Measurements from ENCODE around the gene SMIM5. TPM values are rescaled to one million over a fixed set of nuclear protein-coding genes. Genes with fewer than 3 reads are reported as not detected.

Gene SMIM5
- total RNA-seq, 4 donors from 2014 or later = 17.3 to 41.1 (median 25.0) TPM

DNA sequence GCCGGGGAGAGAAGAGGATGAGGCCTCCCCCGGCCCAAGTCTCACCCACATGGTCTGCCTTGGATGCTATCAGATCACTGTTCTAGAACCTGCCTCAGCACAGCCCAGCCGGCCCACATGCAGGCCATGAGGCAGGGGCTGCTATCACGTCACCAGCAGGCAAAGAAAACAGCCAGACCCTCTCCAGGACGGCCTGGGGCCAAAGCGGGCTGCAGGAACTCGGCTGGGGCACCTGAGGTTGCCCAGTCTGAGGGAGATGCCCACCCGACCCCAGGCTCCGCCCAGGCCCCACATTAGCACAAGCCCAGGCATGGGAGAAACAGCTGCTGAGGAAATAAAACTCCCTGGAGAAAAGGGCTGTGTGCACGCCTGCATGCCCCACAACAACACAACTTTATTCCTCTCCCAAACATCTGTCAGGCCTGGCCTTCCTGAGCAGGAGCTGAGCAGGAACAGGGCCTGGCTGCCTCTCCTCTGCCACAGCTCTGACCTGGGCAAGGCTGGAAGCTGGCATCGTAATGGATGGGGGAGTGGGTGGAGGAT is 6.7 kb upstream of the SMIM5 start:
- no peak for DNase-seq (ENCODE audit: low spot score in 2 of 2)
- 65 to 66% methylated on average over 11 of the region's 11 CpGs for WGBS, 2 donors
- H3K9me3 ChIP-seq = no peaks in the 10 kb centered on the region
- no peak overlapping the region for H3K27ac ChIP-seq
- TF ChIP-seq EP300 (IDR thresholded peaks at IDR 0.05) (no peak), POLR2A (IDR thresholded peaks at IDR 0.05) (no peak), CTCF (IDR thresholded peaks at IDR 0.05) (no peak)
- peaks cover 0 to 1% (median under 1%) of the 10 kb centered on the region in 4 donors for H3K4me1 ChIP-seq
- no peak overlapping the region for H3K4me3 ChIP-seq
- peaks cover 0 to 98% (median 12%) of the 10 kb centered on the region in 3 donors for H3K36me3 ChIP-seq
- no peaks in the 10 kb centered on the region for H3K27me3 ChIP-seq

- TF ChIP-seq POLR2A (IDR thresholded peaks at IDR 0.05) = no peak
- no peak for TF ChIP-seq EP300 (IDR thresholded peaks at IDR 0.05)
- TF ChIP-seq CTCF (IDR thresholded peaks at IDR 0.05) = no peak
- peaks cover 0 to 92% (median 12%) of the 10 kb centered on the region in 3 donors for H3K36me3 ChIP-seq
- H3K4me3 ChIP-seq = no peak overlapping the region
- no peaks in the 10 kb centered on the region for H3K27me3 ChIP-seq
- 88 to 90% methylated on average over 10 of the region's 10 CpGs for WGBS, 2 donors
- no peak overlapping the region for H3K27ac ChIP-seq
- no peaks in the 10 kb centered on the region for H3K9me3 ChIP-seq
- no peak for DNase-seq (ENCODE audit: low spot score in 2 of 2)
- peaks cover 0 to 6% (median 3%) of the 10 kb centered on the region in 4 donors for H3K4me1 ChIP-seq
Measured at GRCh38 chr17:75627094-75627493, 6.1 kb upstream of the SMIM5 start.

GRCh38 chr17:75628425-75628824 is 4.8 kb upstream of the SMIM5 start:
- DNase-seq (ENCODE audit: low spot score in 2 of 2) = no peak

GRCh38 chr17:75629157-75629556 is 4.1 kb upstream of the SMIM5 start:
- WGBS, 2 donors = 63 to 82% methylated on average over 13 to 14 of the region's 14 CpGs
- Histone ChIP-seq H3K27me3 (no peaks in the 10 kb centered on the region), H3K4me1 (peaks cover 0 to 27% (median 20%) of the 10 kb centered on the region in 4 donors), H3K36me3 (peaks cover 0 to 72% (median 12%) of the 10 kb centered on the region in 3 donors), H3K4me3 (no peak overlapping the region), H3K27ac (no peak overlapping the region), H3K9me3 (no peaks in the 10 kb centered on the region)
- DNase-seq (ENCODE audit: low spot score in 2 of 2) = no peak
- TF ChIP-seq EP300 (IDR thresholded peaks at IDR 0.05) (no peak), CTCF (IDR thresholded peaks at IDR 0.05) (no peak), POLR2A (IDR thresholded peaks at IDR 0.05) (no peak)

More at GRCh38 chr17:75628425-75628824, 4.8 kb upstream of the SMIM5 start:
- peaks cover 0 to 79% (median 12%) of the 10 kb centered on the region in 3 donors for H3K36me3 ChIP-seq
- WGBS, 2 donors = 85 to 96% methylated on average over 2 to 6 of the region's 6 CpGs
- no peak overlapping the region for H3K27ac ChIP-seq
- no peaks in the 10 kb centered on the region for H3K9me3 ChIP-seq
- TF ChIP-seq EP300 (IDR thresholded peaks at IDR 0.05) (no peak), POLR2A (IDR thresholded peaks at IDR 0.05) (no peak), CTCF (IDR thresholded peaks at IDR 0.05) (no peak)
- H3K27me3 ChIP-seq = no peaks in the 10 kb centered on the region
- H3K4me1 ChIP-seq = peaks cover 0 to 20% (median 14%) of the 10 kb centered on the region in 4 donors
- H3K4me3 ChIP-seq = no peak overlapping the region

DNA sequence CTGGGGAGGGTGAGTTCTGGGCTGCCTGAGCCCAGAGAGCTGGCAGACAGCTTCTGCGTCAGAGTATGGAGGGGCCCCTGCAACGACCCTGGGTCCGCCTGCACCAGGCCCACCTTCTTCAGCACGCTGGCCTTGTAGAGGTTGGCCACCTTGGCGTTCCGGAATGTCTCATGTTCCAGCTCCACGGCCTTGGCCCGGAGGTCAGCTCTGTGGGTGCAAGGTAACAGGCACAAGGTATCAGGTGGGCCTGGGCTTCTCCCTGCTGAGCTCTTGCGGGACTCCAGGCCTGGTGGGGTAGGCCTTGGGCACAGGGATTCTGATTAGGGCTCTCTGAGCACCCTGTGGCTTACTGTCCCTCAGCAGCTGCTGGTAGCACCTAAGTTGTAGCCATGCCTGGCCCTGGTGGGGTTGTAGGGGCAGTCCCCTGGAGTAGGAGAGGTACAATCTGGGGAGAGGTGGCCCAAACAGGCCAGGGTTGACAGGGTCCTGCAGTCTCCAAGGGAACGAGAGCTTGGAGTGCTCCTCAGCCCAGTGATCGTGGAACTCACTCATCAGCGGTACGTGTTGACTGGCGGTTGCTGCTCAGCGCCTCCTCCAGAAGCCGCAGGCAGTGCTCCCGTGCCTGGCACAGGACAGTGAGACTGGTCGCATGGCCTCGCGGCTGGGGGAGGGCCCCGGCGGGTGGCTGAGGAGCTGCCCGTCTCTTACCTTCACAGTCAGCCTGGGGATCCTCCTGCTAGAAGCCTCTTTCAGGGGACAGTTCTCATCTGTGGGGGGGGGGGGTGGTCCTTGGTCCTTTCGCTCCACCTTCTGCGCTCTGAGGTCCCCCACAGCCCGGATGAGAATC is 2.9 kb upstream of the SMIM5 start:
- Histone ChIP-seq H3K9me3 (no peaks in the 10 kb centered on the region), H3K27me3 (no peaks in the 10 kb centered on the region), H3K36me3 (peaks cover 0 to 60% (median 8%) of the 10 kb centered on the region in 3 donors), H3K4me3 (no peak overlapping the region), H3K27ac (peak overlapping the region in 1 of 4 donors; percentile 93), H3K4me1 (peaks cover 0 to 30% (median 23%) of the 10 kb centered on the region in 4 donors)
- no peak for DNase-seq (ENCODE audit: low spot score in 2 of 2)
- 89 to 96% methylated on average over 8 to 23 of the region's 26 CpGs for WGBS, 2 donors
- TF ChIP-seq POLR2A (IDR thresholded peaks at IDR 0.05) (no peak), EP300 (IDR thresholded peaks at IDR 0.05) (no peak), CTCF (IDR thresholded peaks at IDR 0.05) (no peak)
